Panc1 (cell line): Measurements from ENCODE around the gene PAX3.

Source experiments
- TF ChIP-seq, protein P1 (sequence below): fragments of 450-650 bp; IDR thresholded peaks from 2 replicates; pipeline ENCODE4 v1.5.1; 2017; ENCODE audit warnings: mild to moderate bottlenecking
- TF ChIP-seq, protein P2 (sequence below), 2 experiments: IDR thresholded peaks; 2 replicates each; pipeline ENCODE4 v1.6.1; 2011 to 2012; ENCODE audit warnings: low read depth in 2 of 2, control low read depth in 1 of 2, low read length in 1 of 2, mild to moderate bottlenecking in 1 of 2, moderate library complexity in 1 of 2; ENCODE audit not compliant: insufficient read depth in 1 of 2

DNA sequence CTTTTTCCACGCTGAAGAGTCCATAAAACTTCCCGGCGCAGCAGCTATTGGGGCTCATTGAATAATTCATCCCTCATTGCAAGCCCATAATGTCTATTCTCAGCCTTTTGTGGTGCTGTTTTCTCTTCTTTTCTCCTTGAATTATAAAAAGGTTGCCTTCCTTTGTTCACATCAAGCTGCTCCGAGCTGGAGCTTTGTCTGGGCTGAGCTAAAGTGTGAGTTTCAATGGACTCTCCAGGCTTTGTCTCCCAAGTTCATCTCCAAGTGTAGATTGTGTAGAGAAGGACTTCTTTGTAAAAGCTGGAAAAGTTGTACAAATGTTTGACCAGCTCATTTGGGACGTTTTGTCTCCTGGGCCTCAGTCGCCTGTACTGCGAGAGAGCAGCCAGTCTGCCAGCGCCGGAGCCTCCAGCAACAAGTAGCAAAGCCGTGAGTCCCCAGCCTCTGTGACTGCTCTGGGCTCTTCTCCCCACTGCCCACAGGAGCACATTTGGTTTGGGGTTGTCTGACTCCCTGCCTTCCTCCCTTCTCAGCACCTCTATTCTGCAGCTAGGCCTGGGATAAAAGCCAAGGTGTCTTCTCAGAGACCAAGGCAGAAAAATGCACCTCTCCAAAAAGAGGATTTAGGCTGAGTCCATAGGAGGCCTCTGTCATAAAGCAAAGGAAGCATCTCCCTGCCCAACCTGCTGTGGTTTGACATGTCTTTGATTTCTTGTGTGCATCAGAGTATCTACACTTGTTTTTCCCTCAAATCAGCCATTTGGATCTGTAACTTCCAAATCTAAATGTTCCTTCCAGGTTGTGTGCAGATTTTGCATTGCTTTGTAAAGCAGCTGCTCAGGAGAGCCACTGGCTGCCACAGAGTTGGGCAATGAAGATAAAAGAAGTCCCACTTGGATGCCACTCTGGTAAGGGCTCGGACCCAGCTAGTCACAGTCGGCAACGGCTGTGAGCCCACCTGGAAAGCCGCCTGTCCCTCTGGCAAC is 6.4 kb downstream of the PAX3 start:
- TF ChIP-seq, protein P1, sequence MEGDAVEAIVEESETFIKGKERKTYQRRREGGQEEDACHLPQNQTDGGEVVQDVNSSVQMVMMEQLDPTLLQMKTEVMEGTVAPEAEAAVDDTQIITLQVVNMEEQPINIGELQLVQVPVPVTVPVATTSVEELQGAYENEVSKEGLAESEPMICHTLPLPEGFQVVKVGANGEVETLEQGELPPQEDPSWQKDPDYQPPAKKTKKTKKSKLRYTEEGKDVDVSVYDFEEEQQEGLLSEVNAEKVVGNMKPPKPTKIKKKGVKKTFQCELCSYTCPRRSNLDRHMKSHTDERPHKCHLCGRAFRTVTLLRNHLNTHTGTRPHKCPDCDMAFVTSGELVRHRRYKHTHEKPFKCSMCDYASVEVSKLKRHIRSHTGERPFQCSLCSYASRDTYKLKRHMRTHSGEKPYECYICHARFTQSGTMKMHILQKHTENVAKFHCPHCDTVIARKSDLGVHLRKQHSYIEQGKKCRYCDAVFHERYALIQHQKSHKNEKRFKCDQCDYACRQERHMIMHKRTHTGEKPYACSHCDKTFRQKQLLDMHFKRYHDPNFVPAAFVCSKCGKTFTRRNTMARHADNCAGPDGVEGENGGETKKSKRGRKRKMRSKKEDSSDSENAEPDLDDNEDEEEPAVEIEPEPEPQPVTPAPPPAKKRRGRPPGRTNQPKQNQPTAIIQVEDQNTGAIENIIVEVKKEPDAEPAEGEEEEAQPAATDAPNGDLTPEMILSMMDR, result no peak
- TF ChIP-seq, protein P2, sequence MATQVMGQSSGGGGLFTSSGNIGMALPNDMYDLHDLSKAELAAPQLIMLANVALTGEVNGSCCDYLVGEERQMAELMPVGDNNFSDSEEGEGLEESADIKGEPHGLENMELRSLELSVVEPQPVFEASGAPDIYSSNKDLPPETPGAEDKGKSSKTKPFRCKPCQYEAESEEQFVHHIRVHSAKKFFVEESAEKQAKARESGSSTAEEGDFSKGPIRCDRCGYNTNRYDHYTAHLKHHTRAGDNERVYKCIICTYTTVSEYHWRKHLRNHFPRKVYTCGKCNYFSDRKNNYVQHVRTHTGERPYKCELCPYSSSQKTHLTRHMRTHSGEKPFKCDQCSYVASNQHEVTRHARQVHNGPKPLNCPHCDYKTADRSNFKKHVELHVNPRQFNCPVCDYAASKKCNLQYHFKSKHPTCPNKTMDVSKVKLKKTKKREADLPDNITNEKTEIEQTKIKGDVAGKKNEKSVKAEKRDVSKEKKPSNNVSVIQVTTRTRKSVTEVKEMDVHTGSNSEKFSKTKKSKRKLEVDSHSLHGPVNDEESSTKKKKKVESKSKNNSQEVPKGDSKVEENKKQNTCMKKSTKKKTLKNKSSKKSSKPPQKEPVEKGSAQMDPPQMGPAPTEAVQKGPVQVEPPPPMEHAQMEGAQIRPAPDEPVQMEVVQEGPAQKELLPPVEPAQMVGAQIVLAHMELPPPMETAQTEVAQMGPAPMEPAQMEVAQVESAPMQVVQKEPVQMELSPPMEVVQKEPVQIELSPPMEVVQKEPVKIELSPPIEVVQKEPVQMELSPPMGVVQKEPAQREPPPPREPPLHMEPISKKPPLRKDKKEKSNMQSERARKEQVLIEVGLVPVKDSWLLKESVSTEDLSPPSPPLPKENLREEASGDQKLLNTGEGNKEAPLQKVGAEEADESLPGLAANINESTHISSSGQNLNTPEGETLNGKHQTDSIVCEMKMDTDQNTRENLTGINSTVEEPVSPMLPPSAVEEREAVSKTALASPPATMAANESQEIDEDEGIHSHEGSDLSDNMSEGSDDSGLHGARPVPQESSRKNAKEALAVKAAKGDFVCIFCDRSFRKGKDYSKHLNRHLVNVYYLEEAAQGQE (IDR thresholded peaks at IDR 0.05; ENCODE audit: insufficient read depth in 1 of 2, low read depth in 2 of 2, low read length in 1 of 2), result no peak
